ENCODE measurements around the gene TGFB2. TPM values are rescaled to one million over a fixed set of nuclear protein-coding genes. Genes with fewer than 3 reads are reported as not detected.

TGFB2 gene
- total and polyA plus RNA-seq, 4 donors, result 0.21 to 0.75 (median 0.41) TPM

DNA sequence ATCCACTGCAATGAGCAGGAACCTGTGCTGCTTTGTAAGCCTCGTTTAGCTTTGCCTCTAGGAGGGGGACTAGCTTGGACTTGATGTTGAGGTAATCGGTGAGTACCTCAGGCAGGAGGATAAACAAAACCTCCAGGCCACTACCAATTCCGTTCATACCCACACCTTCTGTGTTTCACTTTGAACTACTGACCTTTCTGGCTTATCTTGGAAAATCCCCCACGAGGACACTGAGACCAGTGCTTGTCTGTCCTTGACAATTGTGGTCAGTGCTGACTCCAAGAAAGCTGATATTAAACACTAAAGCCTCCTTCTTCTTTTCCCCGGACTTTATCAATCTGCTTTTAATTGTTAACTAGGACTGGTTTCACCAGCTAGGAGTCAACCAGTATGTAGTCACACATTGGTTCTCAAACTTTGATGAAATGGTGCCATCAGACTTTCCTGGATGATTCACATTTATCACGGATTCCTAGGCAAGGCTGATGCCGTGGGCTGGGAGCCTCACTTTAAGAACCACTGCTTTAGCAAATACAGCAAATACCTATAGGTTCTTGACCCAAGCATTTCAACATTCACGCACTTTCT, 52.7 kb downstream of the TGFB2 start:
- H3K9me3 ChIP-seq (ENCODE audit: control insufficient read depth in 4 of 4, low read length in 3 of 4), result peaks cover 0 to 4% (median 2%) of the 10 kb centered on the region in 4 donors
- H3K36me3 ChIP-seq (ENCODE audit: control insufficient read depth in 4 of 4, insufficient read depth in 3 of 4, low read depth in 1 of 4, low read length in 3 of 4), result no peaks in the 10 kb centered on the region
- no peak overlapping the region for H3K9ac ChIP-seq (ENCODE audit: low read depth in 1 of 2, low read length in 2 of 2)
- 37% methylated on average over 8 of the region's 8 CpGs for WGBS
- no peak for TF ChIP-seq TAF1 (conservative IDR thresholded peaks at IDR 0.05)
- no peak for TF ChIP-seq EGR1 (IDR thresholded peaks at IDR 0.05; ENCODE audit: low read depth in 2 of 2)
- TF ChIP-seq, protein P1, sequence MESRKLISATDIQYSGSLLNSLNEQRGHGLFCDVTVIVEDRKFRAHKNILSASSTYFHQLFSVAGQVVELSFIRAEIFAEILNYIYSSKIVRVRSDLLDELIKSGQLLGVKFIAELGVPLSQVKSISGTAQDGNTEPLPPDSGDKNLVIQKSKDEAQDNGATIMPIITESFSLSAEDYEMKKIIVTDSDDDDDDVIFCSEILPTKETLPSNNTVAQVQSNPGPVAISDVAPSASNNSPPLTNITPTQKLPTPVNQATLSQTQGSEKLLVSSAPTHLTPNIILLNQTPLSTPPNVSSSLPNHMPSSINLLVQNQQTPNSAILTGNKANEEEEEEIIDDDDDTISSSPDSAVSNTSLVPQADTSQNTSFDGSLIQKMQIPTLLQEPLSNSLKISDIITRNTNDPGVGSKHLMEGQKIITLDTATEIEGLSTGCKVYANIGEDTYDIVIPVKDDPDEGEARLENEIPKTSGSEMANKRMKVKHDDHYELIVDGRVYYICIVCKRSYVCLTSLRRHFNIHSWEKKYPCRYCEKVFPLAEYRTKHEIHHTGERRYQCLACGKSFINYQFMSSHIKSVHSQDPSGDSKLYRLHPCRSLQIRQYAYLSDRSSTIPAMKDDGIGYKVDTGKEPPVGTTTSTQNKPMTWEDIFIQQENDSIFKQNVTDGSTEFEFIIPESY (IDR thresholded peaks at IDR 0.05), result no peak
- TF ChIP-seq YY1 (IDR thresholded peaks at IDR 0.05), result no peak
- TF ChIP-seq, protein P2, sequence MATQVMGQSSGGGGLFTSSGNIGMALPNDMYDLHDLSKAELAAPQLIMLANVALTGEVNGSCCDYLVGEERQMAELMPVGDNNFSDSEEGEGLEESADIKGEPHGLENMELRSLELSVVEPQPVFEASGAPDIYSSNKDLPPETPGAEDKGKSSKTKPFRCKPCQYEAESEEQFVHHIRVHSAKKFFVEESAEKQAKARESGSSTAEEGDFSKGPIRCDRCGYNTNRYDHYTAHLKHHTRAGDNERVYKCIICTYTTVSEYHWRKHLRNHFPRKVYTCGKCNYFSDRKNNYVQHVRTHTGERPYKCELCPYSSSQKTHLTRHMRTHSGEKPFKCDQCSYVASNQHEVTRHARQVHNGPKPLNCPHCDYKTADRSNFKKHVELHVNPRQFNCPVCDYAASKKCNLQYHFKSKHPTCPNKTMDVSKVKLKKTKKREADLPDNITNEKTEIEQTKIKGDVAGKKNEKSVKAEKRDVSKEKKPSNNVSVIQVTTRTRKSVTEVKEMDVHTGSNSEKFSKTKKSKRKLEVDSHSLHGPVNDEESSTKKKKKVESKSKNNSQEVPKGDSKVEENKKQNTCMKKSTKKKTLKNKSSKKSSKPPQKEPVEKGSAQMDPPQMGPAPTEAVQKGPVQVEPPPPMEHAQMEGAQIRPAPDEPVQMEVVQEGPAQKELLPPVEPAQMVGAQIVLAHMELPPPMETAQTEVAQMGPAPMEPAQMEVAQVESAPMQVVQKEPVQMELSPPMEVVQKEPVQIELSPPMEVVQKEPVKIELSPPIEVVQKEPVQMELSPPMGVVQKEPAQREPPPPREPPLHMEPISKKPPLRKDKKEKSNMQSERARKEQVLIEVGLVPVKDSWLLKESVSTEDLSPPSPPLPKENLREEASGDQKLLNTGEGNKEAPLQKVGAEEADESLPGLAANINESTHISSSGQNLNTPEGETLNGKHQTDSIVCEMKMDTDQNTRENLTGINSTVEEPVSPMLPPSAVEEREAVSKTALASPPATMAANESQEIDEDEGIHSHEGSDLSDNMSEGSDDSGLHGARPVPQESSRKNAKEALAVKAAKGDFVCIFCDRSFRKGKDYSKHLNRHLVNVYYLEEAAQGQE (IDR thresholded peaks at IDR 0.05), result no peak
- TF ChIP-seq RAD21 (IDR thresholded peaks at IDR 0.05), result no peak
- no peak for TF ChIP-seq HNF4G (IDR thresholded peaks at IDR 0.05)
- no peak for TF ChIP-seq GABPA (IDR thresholded peaks at IDR 0.05 in 1 of 2, conservative IDR thresholded peaks at IDR 0.05 in 1 of 2)
- TF ChIP-seq, protein P3, sequence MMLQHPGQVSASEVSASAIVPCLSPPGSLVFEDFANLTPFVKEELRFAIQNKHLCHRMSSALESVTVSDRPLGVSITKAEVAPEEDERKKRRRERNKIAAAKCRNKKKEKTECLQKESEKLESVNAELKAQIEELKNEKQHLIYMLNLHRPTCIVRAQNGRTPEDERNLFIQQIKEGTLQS (IDR thresholded peaks at IDR 0.05), result no peak
- TF ChIP-seq HNF4A (conservative IDR thresholded peaks at IDR 0.05), result no peak
- TF ChIP-seq FOXA1 (IDR thresholded peaks at IDR 0.05), result no peak
- no peak for TF ChIP-seq SP1 (IDR thresholded peaks at IDR 0.05)
- H3K27ac ChIP-seq (ENCODE audit: low read depth in 1 of 2, low read length in 2 of 2), result no peak overlapping the region
- no peaks in the 10 kb centered on the region for H3K27me3 ChIP-seq (ENCODE audit: control insufficient read depth in 4 of 4, insufficient read depth in 4 of 4, low read length in 3 of 4)
- H3K4me3 ChIP-seq (ENCODE audit: low read depth in 1 of 3, low read length in 3 of 3), result no peak overlapping the region
- H3K4me1 ChIP-seq (ENCODE audit: control insufficient read depth in 4 of 4, insufficient read depth in 4 of 4, low read length in 3 of 4), result peaks cover 0 to 5% (median 0%) of the 10 kb centered on the region in 4 donors
- DNase-seq (ENCODE audit: low spot score), result no peak

DNA sequence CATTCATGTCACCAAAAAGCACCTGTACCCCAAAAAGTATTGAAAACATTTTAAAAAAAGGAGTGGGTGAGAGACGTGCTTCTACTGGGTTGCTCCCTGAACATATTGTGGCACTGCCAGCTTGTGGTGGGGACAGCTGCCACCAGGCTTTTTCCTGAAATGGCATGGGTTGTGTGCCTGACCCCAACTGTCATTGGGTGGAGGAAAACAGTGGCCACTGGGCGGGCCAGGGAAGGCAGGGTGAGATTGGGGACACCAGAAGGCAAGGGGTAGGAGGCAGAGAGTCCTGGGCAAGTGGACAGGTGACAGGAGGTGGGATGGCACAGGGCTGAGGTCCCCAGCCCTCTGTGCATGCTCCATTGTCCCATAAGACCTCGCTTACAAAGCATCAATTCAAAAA, 55.5 kb downstream of the TGFB2 start:
- no peak overlapping the region for H3K9ac ChIP-seq (ENCODE audit: low read depth in 1 of 2, low read length in 2 of 2)
- no peaks in the 10 kb centered on the region for H3K36me3 ChIP-seq (ENCODE audit: control insufficient read depth in 4 of 4, insufficient read depth in 3 of 4, low read depth in 1 of 4, low read length in 3 of 4)
- H3K27me3 ChIP-seq (ENCODE audit: control insufficient read depth in 4 of 4, insufficient read depth in 4 of 4, low read length in 3 of 4), result no peaks in the 10 kb centered on the region
- peaks cover 0 to 5% (median 0%) of the 10 kb centered on the region in 4 donors for H3K4me1 ChIP-seq (ENCODE audit: control insufficient read depth in 4 of 4, insufficient read depth in 4 of 4, low read length in 3 of 4)
- WGBS, result 90% methylated on average over 3 of the region's 3 CpGs
- DNase-seq (ENCODE audit: low spot score), result no peak
- TF ChIP-seq, protein P2 (IDR thresholded peaks at IDR 0.05), result no peak
- TF ChIP-seq GABPA (IDR thresholded peaks at IDR 0.05 in 1 of 2, conservative IDR thresholded peaks at IDR 0.05 in 1 of 2), result no peak
- no peak for TF ChIP-seq RAD21 (IDR thresholded peaks at IDR 0.05)
- no peak for TF ChIP-seq HNF4G (IDR thresholded peaks at IDR 0.05)
- TF ChIP-seq, protein P4, sequence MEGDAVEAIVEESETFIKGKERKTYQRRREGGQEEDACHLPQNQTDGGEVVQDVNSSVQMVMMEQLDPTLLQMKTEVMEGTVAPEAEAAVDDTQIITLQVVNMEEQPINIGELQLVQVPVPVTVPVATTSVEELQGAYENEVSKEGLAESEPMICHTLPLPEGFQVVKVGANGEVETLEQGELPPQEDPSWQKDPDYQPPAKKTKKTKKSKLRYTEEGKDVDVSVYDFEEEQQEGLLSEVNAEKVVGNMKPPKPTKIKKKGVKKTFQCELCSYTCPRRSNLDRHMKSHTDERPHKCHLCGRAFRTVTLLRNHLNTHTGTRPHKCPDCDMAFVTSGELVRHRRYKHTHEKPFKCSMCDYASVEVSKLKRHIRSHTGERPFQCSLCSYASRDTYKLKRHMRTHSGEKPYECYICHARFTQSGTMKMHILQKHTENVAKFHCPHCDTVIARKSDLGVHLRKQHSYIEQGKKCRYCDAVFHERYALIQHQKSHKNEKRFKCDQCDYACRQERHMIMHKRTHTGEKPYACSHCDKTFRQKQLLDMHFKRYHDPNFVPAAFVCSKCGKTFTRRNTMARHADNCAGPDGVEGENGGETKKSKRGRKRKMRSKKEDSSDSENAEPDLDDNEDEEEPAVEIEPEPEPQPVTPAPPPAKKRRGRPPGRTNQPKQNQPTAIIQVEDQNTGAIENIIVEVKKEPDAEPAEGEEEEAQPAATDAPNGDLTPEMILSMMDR (IDR thresholded peaks at IDR 0.05; ENCODE audit: low read depth, low read length, missing input control), result no peak
- no peak for TF ChIP-seq JUND (IDR thresholded peaks at IDR 0.05)
- no peak for TF ChIP-seq EGR1 (IDR thresholded peaks at IDR 0.05; ENCODE audit: low read depth in 2 of 2)
- no peak for TF ChIP-seq NR2F2 (IDR thresholded peaks at IDR 0.05)
- TF ChIP-seq YY1 (IDR thresholded peaks at IDR 0.05), result no peak
- TF ChIP-seq RXRA (IDR thresholded peaks at IDR 0.05), result no peak
- TF ChIP-seq HNF4A (conservative IDR thresholded peaks at IDR 0.05), result no peak
- H3K4me3 ChIP-seq (ENCODE audit: low read depth in 1 of 3, low read length in 3 of 3), result no peak overlapping the region
- H3K27ac ChIP-seq (ENCODE audit: low read depth in 1 of 2, low read length in 2 of 2), result no peak overlapping the region
- peaks cover 0 to 4% (median 2%) of the 10 kb centered on the region in 4 donors for H3K9me3 ChIP-seq (ENCODE audit: control insufficient read depth in 4 of 4, low read length in 3 of 4)

Measured in liver (tissue), 9 donors.